BJ (cell line): ENCODE data around the gene MPL. TPM values are rescaled to one million over a fixed set of nuclear protein-coding genes. Genes with fewer than 3 reads are reported as not detected.

ENCODE experiments used
- CTCF ChIA-PET: fragments of 350-600 bp; formaldehyde crosslinking; extraction: SDS; loops from one replicate; lab custom pipeline; 2021; ENCODE audit warnings: antibody characterized with exemption, inconsistent platforms; lab: Yijun Ruan, JAX
- POLR2A ChIA-PET: fragments of 300-600 bp; sonication (Branson Sonifier 250); formaldehyde crosslinking; extraction: SDS; loops from one replicate; lab custom pipeline; 2021; ENCODE audit warnings: antibody characterized with exemption; lab: Charles Lee
- DNase-seq: peaks from one replicate; pipeline ENCODE4 v3.0.0-alpha.2; 2011; ENCODE audit warnings: low read depth
- H3K27me3 ChIP-seq: 2 replicates; pipeline ENCODE4 v1.6.0; 2011; ENCODE audit warnings: low read length; ENCODE audit not compliant: control insufficient read depth, insufficient read depth
- H3K36me3 ChIP-seq: 2 replicates; pipeline ENCODE4 v1.5.1; 2011; ENCODE audit warnings: low read length; ENCODE audit not compliant: control insufficient read depth, insufficient read depth
- H3K4me3 ChIP-seq: 2 replicates; pipeline ENCODE4 v1.5.1; 2011; ENCODE audit warnings: low read depth, mild to moderate bottlenecking, control low read depth, low read length
- polyA plus RNA-seq: library from polyadenylated mRNA; depleted of rRNA; stranded (reverse); fragments of >200 nt; gene quantifications from 2 replicates; pipeline ENCODE4 v1.2.3, GENCODE V29; 2011
- TF ChIP-seq, protein P1 (sequence below): IDR thresholded peaks from 2 replicates; pipeline ENCODE4 v1.5.1; 2011; ENCODE audit warnings: low read depth, mild to moderate bottlenecking, control low read depth, inconsistent platforms, low read length, moderate library complexity; ENCODE audit not compliant: insufficient read depth

Gene MPL
- polyA plus RNA-seq, 1 experiment: not detected

DNA sequence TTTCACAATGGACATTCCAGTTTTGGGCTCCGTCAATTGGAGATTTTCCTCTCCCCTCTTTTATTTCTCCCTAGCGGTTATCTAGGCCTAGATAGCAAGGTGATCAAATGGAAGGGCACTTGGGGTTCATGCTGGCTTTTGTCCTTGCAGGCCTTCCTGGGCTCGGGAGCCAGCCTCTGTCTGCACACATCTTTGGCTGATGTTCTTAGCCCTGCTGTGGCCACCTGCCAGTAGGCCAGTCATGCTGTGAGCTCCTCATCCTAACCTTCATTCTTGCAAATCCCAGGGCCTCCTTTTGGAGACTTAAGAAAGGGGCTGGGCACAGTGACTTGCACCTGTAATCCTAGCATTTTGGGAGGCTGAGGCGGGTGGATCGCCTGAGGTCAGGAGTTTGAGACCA is 23.4 kb upstream of the MPL start:
- DNase-seq: no peak
- Histone ChIP-seq H3K36me3 (no peaks in the 10 kb centered on the region), H3K27me3 (no peaks in the 10 kb centered on the region), H3K4me3 (no peak overlapping the region)
- ChIA-PET CTCF (interaction anchor here (0.7 kb wide), 1 partner anchor 31 kb away, joined by 3 read pairs; no protein-coding TSS in a partner anchor), POLR2A (no interaction called here)
- TF ChIP-seq, protein P1, sequence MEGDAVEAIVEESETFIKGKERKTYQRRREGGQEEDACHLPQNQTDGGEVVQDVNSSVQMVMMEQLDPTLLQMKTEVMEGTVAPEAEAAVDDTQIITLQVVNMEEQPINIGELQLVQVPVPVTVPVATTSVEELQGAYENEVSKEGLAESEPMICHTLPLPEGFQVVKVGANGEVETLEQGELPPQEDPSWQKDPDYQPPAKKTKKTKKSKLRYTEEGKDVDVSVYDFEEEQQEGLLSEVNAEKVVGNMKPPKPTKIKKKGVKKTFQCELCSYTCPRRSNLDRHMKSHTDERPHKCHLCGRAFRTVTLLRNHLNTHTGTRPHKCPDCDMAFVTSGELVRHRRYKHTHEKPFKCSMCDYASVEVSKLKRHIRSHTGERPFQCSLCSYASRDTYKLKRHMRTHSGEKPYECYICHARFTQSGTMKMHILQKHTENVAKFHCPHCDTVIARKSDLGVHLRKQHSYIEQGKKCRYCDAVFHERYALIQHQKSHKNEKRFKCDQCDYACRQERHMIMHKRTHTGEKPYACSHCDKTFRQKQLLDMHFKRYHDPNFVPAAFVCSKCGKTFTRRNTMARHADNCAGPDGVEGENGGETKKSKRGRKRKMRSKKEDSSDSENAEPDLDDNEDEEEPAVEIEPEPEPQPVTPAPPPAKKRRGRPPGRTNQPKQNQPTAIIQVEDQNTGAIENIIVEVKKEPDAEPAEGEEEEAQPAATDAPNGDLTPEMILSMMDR: no peak

DNA sequence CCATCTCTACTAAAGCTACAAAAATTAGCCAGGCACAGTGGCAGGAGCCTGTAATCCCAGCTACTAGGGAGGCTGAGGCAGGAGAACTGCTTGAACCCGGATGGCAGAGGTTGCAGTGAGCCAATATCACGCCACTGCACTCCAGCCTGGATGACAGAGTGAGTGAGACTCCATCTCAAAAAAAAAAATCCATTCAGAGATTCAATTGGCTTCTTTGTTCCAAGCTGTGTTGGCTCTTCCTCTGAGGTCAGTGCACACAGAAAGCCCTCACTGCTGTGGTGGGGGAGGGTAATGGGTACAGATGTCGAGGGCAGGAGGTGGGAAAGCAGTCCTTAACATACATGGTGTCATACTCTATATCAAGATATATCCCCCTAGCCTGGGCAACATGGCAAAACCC is 22.1 kb upstream of the MPL start:
- CTCF ChIA-PET: interaction anchor here (1.2 kb wide), 1 partner anchor 43 kb away, joined by 3 read pairs; no protein-coding TSS in a partner anchor
- TF ChIP-seq, protein P1: no peak
- Histone ChIP-seq H3K4me3 (no peak overlapping the region), H3K36me3 (no peaks in the 10 kb centered on the region), H3K27me3 (no peaks in the 10 kb centered on the region)
- POLR2A ChIA-PET: no interaction called here
- DNase-seq: no peak

DNA sequence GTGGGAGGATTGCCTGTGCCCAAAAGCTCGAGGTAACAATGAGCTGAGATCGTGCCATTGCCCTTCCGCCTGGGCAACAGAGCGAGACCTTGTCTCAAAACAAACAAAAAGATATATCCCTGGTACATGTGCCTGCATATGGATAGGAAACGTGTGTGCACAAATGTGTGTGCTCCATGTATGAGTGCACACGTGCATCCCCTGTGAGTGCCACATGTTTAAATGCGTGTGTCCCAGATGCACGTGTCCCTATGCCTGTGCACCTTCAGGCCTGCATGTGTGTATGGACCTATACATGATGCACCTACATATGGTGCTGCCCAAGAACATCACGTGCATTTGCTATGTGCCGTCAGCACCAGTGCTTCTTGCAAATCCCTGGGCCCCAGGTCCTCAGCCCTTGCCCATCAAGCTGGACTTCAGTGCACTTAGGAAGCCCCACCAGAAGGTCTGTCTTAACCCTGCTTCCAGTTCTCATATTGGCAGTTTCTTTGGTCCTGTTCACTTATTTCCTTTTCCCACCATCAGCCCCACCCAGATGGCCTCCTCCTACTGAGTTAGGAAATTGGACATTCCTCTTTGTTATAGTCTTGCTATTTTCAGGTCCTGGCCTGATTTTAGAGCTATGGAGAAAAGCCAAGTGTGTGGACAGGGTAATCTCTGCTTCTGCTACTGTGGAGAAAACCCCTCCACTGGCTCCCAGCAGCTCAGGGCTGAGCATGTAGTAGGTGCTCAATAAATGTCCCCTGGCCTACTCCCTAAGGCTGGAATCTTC is 21.5 kb upstream of the MPL start:
- TF ChIP-seq, protein P1: no peak
- DNase-seq: no peak

DNA sequence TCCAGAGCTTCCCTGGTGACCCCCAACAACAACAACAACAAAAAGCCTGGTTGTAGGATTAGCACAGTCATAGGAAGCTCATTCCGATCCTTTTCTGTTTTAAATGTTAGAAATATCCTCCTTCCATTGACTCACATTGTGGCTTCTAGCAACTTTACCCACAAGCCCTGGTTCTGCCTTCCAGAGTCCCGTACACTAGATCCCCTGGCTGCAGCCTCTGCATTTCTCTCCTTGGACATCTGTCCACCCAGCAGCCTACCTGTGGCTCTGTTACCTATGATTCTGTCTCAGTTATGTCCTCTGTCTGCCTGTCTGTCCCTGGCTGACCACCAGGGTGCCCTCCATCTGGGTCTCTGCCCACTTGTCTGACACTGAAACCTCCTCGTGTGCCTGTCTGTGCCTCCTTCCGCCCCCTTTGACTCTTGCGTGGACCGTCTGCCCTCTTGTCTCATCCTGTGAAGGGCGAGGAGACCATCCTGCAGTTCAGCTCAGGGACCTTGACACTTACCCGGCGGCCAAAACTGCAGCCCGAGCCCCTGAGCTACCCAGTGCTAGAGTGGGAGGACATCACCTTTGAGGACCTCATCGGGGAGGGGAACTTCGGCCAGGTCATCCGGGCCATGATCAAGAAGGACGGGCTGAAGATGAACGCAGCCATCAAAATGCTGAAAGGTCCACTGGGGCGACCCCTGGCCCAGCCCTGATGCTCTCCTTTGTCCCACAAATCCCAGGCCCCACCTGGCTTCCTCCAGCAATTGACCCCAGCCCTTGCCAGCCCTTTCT is 20.7 kb upstream of the MPL start:
- H3K27me3 ChIP-seq: no peaks in the 10 kb centered on the region
- ChIA-PET CTCF (interaction anchor here (0.8 to 1.3 kb wide), 3 partner anchors 9 to 41 kb away, joined by 3 read pairs; no protein-coding TSS in a partner anchor), POLR2A (no interaction called here)
- H3K4me3 ChIP-seq: no peak overlapping the region
- H3K36me3 ChIP-seq: no peaks in the 10 kb centered on the region
- TF ChIP-seq, protein P1: peak; percentile 18; the same call in 1 of the 2 replicates
- no peak for DNase-seq

More for the DNA sequence above, 21.5 kb upstream of the MPL start:
- no peak overlapping the region for H3K4me3 ChIP-seq
- ChIA-PET POLR2A (no interaction called here), CTCF (interaction anchor here (0.8 to 1.2 kb wide), 2 partner anchors 12 to 42 kb away, joined by 3 read pairs; no protein-coding TSS in a partner anchor)
- no peaks in the 10 kb centered on the region for H3K27me3 ChIP-seq
- no peaks in the 10 kb centered on the region for H3K36me3 ChIP-seq
